ENCODE data around the gene SLC22A16.

Gene SLC22A16

DNA sequence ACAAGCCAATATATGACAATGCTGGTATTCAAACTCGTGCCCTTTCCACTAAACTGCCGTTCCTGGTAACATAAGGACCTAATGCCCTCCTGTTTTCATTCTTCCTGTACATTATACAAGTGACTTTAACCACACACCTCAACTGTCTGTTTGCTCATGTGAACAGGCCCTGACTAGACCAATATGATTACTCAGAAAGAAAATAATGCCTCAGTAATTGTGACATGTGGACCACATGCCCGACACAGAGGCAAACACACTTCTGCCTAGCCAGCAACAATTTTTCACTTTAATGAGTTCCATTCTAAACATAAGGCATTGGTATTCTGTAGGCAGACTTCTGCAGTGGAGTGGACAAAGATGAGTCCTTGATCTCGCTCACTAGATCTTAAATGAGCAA, 30.0 kb downstream of the SLC22A16 start:
- peak; percentile 53 for DNase-seq

DNA sequence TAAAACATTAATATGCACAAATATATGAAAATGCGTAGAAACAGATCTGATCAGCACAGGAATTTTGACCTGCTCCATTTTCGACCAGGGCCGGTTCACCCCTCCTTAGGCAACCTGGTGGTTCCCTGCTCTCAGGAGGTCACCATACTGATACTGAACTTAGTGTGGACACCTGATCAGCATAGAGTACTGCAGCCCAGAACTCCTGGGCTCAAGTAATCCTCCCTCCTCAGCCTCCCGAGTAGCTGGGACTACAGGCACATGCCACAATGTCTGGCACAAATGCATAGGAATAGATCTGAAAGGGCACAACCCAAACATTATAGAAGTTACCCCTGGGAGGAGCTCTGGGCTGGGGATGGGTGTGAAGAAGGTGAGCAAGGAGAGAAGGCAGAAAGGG, 36.4 kb downstream of the SLC22A16 start:
- DNase-seq, result no peak

DNA sequence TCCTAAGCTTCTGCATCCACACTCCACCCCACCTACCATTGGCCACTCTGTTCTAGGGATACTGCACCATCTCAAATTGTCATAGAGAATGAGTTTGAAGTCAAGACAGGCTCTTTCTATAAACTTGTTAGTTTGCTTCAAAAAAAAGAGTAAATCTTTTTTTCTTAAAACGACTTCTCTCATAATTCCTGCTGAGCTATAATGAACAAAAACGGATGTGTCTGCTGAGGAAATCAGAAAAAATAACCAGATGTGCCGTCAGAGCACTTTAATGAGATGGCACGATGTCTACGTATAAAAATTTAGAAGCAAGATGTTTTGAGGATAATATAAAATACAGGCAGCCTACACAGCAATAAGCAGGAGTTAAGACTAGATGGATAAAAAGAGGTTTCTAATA, 37.1 kb downstream of the SLC22A16 start:
- no peak for DNase-seq

DNA sequence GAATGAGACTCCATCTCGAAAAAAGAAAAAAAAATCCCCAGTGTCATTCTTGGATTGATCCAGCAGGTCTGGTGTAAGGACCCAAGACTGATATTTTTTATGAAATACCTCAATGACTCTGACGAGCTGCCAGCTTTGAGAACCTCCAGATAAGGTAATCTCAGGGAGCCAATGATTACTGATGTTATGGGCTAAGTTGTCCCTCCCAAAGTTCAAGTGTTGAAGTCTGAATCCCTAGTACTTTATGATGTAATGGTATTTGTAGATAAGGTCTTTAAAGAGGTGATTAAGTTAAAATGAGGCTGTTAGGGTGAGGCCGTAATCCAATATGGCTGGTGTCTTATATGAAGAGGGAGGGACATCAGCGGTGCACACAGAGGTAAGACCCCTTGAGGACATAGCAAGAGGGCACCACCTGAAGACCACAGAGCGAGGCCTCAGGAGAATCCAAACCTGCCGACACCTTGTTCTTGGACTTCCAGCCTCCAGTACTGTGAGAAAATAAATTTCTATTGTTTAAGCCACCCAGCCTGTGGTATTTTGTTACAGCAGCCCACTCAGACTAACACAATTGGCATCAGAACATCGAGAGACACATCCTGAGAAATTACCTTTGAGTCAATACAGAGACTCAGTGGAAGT, 41.3 kb downstream of the SLC22A16 start:
- no peak for DNase-seq

DNA sequence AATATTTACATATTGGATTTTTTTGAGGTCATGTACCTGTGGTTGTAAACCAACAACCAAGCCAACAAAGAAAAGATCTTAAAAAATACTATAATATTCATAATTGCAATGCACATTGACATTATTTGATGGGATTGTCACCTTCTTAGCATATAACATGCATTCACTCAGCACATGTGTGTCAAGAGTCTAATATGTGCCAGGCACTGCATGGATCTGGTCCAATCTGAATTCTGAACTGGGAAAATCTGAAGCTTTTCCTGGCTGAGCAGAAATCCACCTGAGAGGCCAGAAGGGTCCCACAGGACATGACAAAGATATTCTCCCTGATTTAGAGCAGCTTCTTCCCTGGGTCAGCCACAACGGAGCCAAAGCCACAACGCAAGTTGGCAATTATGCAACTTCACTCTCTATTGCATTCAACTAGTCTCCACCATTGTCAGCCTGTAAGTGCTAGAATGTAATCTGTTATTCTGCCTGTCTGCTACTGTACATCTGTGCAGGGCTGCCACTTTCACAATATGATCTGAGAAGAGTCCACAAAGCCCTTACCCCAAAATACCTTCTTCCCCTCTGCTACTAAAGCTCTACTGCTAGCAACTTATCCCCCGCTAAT, 44.0 kb downstream of the SLC22A16 start:
- no peak for DNase-seq

DNA sequence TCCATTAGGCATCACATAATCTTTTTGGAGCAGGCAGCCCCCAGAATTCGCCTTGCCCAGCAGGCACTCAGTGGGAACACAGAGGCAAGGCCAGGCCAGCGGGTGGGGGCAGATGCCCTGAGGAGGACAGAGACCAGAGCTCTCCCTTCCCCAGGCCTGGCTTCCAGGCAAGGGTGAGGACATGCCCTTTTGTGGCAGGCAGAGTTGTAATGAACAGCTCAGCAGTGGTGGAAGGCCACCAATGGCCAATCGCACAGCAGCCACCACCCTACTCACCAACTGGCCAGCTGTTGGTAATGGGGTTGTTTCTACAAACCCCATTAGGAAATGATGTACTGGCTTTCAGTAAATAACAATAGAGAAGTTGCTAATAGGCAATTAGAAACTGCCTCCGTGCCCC, 45.7 kb downstream of the SLC22A16 start:
- DNase-seq, result peak; percentile 28

DNA sequence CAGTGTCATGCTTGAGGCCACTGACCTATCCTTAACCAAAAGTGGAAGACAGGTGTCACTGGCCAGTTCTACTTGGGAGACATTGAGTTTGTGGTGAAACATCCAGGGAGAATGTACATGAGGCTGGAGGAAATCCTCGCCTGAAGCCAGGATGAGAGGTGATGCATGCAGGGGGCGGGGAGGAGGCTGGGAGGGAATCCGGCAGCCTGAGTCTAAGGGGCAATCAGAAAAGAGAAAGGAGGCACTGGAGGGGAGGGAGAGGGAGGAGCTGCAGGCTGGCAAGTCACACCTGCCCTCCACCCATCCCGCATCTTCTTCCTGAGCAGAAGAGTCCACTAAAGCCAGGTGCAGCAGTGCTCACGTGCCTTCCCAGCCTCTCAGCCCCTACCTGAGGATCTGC, 46.2 kb downstream of the SLC22A16 start:
- DNase-seq, result peak; percentile 73

DNA sequence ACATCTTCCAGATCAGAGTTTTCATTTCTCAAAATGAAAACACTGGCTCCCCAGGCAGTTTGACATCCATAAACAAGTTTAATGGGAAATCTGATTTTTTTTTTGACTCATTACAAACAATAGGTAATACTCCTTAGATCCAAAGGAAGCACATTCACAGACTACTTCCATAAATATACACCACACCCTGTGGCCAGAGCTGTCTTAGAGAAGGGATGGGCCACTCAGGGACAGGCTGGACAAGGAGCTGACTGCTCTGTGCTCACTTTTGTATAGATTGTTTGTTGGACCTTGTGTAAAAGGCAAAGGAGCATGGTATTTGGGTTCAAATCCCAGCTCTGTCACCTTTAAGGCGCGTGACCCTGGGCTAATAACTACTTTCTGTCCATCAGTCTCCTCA, 48.3 kb downstream of the SLC22A16 start:
- no peak for DNase-seq

DNA sequence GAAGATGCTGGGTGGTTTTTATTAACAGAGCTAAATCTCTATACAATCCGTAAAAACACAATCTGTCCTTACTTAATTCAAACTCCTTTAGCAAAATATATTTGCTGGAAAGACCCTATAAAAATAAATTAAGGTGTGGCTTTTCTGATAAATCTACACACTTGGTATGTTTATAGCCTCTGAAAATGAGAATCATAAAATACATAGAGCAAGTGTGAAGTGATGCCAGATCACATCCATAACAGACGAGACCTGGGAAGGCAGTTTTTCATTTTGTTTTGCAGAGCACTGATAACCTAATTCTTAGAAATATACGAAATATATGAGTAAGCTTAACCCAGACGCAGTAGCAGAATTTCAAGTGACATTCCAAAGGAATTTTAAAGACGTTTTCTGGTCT, 50.6 kb downstream of the SLC22A16 start:
- DNase-seq, result no peak

DNA sequence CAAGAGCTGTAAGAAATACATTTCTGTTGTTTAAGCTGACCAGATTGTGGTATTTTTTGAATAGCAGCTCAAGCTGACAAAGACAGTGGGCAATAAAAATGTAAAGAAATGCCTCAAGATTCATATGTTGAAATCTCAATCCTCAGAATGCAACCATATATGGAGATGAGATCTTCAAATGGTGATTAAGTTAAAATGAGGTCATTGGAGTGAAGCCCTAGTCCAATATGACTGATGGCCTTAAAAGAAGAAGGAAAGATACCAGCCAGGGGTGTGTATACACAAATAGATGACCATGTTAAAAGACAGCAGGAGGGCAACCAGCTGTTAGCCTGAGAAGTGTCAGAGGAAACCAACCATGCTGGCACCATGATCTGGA, 54.0 kb downstream of the SLC22A16 start:
- no peak for DNase-seq

DNA sequence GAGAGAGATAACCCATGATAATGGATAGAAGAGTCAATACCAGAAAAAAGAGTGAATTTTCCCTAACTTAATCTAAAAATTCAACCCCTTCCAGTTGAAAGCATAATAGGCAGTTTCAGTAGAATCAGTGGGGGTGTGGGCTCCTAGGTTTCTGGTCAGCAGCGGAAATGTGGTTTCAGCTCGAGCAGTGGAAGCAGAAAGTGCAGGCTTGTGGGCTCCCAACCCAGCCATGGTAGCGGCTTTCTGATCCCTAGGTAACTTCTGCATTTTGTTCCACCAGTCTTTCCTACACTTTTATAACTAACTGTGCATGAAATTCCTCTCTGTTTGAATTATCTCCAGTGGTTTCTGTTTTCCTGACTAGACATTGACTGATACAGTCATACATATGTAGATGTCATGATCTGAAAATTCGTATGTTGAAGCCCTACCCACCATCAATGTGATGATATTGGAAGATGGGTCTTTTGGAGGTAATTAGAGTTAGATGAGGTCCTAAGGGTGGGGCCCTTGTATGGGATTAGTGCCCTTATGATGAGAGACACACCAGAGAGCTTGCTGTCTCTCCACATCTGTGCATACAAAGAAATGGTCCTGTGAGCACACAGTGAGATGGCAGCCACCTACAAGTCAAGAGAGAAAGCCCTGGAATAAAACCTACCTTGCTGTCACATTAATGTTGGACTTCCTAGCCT, 54.5 kb downstream of the SLC22A16 start:
- DNase-seq, result no peak

DNA sequence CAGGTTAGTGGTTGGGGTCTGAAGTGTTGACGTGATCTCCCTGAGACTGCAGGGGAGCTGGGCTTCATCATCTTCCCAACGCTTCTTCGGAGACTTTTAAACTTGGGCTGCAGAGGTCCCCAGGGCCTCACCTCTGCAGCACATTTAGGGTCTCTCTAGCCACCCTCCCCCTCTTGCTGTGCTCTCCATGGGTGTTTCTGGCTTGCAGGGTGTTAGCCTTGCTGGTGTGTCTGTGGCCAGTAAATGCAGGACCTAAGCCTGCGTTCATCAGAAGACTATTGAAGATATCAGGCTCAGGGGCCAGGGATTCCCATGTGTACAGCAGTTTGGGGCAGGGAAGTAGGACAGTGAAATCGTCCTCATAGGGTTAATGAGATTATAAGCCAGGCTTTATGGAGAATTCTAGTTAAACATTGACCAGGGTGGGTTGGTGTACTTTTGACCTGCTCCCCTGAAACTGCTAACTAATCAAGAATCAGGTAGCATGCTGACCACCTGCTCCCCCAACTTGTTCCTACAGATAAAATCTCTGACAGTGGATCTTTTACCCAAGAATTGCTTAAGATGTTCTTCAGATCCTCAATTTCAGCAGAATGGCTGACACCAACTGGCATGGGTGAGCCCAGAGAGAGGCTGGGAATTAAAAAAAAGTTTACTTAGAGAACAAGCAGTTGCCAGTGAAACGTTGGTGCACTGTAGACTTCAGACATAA, 57.2 kb downstream of the SLC22A16 start:
- DNase-seq, result no peak

DNA sequence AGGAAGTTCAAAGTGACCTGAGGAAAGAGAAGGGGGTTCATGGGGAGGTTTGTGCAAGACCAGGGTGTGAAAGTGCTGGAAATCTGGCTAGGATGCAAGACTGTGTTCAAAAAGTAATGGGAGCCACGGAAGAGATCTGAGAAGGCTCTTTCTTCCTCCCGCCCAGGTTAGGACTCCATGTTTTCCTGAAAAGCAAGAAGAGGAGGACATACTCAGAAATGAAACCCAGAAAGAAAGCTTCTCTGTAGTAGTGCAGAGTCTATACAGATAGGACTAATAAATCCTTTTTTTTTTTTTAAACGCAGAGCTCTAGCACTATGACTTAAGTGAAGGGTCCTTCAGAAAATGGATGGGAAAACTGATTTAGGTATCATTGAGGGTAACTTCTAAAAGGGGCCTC, 57.8 kb downstream of the SLC22A16 start:
- no peak for DNase-seq

DNA sequence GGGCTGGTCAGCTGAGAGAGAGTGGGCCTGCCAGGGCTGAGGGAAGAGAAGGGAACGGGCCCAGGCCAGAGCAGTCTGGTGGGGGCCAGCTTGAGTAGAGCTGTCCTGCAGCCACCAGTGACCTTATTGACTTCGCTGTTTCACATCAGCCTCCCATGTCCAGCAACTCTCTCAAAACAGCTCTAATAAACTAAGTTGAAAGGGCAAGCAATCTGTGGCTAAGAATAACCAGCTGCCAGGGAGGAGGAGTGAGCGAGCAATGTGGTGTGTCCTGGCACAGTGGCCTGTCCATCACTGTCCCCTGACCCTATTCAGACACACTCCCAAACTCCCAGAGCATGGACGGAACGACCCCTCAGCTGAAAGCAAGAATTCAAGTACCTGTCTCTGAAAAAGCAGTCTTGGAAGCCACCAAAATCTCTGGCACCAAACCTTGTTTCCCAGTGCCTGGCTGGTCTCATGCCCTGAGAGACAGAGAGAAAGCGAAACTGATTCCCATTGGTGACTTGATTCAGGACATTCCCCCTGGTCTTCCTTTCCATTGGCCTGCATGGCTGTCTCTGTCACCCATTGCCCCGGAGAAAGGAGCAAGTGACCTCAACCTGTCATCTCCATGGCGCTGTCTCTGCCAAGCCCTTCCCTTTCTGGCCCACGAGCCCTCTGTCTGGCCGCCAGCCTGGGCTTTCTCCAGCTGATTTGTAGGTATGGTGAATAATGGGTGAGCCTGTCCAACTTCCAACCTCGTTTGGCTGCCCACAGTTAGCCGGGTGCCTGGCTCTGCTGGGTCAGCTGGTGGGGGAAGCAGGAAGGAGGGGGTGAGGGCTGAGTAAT, 61.1 kb downstream of the SLC22A16 start, which contains the start of gene DDO:
DDO (minus strand) TSS at position 490 of the 831 bp plus-strand sequence. CDS start 2,113 bp downstream, outside the sequence.
- DNase-seq, result peak; percentile 74

DNA sequence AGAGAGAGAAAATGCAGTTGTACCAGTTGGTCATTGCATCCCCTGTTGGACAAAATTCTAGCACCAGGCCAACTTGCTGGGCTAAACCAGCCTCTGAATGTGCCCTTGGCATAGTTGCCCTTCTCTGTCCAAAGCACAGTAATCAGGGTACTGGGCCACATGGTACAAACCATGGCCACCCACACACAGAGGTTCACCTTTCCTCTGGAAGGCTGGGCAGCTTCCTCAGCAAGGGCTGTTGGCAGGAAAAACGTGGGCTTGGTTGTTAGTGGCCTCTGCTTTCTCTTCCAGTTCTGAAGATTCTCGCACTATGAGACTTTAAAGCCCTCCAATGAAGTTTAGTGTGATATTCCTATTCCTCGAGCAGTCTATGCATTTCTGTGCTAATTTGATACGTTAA, 61.7 kb downstream of the SLC22A16 start:
- no peak for DNase-seq

DNA sequence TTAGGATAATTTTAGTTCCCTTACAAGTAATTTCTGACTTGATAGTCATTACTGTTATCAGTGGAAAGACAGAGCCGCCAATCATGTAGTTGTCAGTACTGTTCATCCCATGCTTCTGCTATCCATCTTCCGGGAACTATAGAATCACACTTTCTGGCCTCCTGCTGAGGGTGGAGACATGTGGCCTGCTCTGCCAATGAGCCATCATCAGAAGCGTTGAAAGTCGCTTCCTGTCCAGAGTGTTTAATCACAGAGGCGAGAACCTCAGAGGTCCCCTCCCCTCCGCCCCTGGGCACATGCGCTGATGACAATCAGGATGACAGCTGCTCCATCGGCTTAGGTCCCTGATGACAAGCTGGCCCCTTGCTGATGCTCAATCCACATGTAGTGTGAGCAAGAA, 64.1 kb downstream of the SLC22A16 start:
- DNase-seq, result no peak

DNA sequence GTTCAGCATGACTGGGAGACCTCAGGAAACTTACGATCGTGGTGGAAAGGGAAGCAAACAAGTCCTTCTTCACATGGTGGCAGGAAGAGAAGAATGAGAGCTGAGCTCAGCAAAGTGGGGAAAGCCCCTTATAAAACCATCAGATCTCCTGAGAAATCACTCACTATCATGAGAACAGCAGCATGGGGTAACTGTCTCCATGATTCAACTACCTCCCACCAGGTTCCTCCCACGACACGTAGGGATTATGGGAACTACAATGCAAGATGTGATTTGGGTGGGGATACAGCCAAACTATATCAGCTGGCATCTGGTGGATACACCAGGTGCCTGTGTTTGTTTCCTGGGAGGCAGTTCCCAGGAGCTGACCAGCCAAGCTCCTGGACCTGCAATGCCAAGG, 65.9 kb downstream of the SLC22A16 start:
- DNase-seq, result peak; percentile 11

DNA sequence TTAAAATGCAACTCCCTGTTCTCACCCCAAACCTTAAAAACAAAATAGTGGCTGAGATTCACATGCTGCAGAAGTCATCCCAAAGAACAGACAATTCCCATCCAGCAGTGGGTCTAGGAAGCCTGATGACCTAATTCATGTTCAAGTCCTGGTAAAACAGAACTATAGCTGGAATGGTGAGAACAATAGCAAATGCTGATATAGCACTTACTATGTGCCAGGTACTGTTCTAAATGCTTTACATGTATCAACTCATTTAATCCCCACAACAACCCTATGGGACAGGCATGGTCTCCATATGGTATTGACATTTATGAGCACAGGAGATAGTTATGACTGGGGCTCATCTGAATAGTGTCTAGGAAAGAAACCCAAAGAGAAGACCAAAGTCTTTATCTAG, 66.6 kb downstream of the SLC22A16 start:
- DNase-seq, result no peak

DNA sequence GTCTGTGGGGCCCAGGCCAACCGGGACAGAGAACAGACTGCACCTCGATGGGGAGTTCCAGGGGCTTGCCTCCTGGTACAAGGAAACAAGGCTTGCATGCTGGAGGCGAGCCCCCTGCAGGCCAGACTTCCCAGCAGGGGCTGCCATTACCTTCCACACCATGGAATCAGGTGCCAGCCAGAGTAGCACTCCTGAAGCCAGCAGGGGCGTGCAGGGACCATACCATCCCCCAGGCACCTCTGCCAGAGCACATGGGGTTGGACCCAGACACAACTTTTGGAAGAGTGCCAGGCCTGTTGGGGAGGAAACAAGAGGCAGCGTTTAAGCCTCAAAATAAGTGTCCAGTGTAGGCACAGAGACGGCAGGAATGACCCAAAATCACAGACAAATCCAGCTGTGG, 67.5 kb downstream of the SLC22A16 start:
- DNase-seq, result no peak

DNA sequence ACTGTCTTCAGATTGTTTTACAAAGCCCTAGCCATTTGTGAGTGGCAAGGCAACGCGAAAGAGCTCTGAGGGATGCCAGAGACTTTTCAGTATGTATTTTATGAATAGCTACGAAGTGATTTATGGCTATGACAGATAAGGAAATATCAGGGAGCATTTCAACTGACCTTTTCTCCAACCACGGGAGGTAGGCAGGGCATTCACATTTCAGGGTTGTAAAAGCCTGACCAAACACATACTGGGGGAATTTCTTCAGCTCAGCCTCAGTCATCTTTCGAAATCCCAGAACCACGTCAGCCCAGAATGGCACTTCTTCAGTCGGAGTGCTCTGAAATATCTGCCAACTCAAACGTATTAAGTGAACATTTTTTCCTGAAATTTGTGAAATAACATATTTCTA, 71.8 kb downstream of the SLC22A16 start:
- DNase-seq, result no peak

DNA sequence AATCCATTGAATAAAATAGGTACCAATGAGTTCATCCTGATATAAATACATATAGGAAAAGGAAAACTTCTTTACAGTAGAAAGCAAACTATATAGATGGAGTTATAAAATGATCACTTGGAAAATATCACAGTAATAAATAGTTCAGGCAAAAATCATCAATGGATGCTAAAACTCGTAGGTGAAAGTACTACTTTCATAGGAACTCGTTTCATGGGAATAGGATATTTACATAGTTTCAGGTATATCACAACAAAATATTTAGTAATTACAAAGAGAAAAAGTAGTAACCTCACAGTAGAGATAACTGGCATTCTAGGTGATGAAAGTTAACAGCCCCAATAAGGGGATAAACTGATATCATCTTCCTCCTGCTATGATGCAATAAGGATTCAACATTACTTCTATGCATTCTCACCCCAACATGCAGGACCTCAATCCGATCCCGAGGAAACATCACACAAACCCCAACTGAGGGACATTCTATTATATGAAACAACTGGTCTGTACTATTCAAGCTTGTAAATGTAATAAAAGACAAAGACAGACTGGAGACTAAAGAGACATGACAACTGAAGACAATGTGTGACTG, 74.7 kb downstream of the SLC22A16 start:
- no peak for DNase-seq

DNA sequence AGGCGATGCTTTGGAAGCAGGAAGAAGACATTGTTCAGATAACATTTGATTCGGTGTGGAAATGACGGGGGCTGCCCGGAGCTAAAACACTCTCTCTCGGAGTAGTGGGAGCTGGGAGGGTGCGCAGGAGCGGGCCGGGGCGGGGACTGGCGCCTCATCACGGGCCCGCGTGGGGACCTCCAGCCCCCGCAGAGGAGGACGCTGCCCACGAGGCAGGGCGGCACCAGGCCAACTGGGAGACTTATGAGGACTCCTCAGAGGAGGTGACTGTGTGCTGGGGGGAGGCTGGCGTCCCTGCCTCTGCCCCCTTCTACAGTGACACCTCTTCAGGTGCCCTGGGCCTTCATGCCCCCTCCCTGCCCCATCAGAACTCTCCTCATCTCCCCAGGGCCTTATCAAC, 76.2 kb downstream of the SLC22A16 start:
- DNase-seq, result peak; percentile 27
